Jurkat, Clone E6-1 (cell line): ENCODE measurements around the gene ARG1.
A peak's percentile ranks its signal among the peaks of the same experiment; 100 is the strongest.

Experiments
- DNase-seq: peaks from one replicate; pipeline ENCODE4 v3.0.0-alpha.2; 2011; ENCODE audit warnings: low read depth, low spot score
- H3K4me3 ChIP-seq: 2 replicates; pipeline ENCODE4 v1.5.1; 2011; ENCODE audit warnings: mild to moderate bottlenecking, low read length, control low read depth, moderate library complexity

ARG1 gene

DNA sequence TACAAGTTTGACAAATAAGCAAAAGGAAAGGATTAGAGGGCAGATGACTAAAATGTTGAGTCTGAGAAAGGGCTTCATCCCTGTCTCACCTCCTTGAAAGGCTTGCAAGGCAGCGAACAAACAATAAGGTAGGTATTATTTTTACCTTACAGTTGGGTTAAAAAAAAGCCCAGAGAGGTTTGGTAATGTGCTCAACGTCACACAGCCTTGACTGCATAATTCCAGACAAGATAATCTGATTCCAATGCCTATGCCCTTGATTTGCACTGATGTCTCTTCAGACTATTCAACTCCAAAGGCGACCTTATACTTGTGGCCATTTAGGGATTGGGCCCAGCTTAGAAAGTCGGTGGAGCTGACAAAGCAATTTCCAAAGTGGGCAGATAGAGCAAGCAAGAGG is 1.7 kb downstream of the ARG1 start:
- no peak for DNase-seq
- H3K4me3 ChIP-seq, result no peak overlapping the region

DNA sequence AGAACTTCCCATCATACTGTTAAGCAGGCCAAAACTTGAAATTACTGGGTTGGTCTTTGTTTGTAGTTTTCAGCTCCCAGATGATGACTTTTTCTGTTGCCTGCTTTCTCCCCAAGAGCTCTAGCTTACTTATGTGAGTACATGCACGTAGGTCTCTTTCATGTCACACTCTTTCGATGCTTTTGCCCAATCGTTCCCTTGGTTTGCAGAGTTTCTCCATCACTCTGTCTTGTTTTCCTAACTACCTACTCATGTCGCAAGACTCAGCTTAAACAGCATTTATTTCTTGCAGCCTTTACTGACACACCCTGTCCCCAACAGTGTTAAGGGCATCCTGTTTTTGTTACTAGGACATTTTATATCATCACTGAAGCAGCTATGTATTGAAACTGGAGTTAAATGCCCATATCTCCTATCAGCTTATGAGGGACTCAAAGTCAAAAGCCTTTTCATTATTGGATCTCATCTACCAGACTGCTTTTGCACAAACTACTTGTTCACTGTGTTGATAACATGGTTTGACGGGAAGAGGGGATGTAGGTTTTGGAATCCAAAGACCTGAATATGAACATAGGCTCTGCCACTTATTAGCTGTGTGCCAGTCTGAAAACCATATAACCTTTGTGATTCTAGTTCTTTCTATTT is 2.9 kb downstream of the ARG1 start:
- DNase-seq, result no peak
- H3K4me3 ChIP-seq, result no peak overlapping the region

DNA sequence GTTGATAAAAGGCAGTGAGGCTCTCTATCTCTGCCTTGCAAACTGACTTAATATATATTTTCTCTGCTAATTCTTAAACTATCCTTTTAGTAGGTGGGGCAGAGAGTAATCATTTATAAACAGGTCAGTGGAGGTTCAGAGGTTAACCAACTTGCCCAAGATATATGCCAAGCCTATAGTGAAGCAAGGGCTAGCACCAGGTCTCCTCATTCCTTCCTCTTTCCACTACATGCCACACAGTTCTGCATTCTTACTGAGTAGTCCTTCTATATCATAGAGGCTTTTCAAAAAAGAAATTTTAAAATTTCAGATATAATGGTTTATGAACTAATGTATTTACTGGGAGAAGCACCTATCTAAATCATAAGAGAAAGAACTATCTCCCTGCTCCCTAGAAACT is 8.5 kb downstream of the ARG1 start:
- DNase-seq, result no peak
- H3K4me3 ChIP-seq, result no peak overlapping the region

DNA sequence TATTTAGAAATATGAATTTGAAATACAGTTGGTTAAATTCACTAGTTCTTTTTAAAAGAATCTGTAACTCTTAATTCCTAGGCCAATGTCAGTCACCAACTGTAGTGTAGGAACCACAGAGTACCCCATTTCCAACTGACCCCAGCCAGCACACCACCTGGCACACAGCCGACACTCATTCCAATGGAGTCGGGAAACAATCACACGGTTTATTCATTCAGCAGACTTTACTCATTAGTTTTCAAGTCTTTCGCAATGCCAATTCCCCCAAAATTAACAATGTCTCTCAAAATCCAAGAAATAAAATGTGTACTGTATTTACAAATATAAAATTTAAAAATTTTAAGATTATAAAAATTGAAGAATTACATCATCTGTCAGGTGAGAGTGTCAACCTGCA is 13.5 kb downstream of the ARG1 start:
- H3K4me3 ChIP-seq, result no peak overlapping the region
- no peak for DNase-seq

DNA sequence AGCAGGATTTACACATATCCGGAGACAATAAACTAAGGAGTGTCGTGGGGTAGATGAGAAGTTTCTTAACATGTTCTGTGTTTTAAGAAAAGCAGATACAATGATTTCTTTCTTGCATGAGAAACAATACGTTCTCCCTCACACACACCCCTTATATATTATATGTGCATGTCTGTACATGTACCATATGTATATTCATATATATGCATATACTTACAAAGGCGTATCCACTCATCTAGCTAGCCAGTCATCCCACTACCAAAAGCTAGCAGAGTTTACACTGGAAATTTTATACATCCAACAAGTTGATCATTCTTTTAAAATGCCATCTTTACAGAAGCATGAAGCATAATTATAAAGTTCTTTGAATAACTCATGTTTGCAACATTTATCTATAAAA is 14.9 kb downstream of the ARG1 start:
- DNase-seq, result no peak

DNA sequence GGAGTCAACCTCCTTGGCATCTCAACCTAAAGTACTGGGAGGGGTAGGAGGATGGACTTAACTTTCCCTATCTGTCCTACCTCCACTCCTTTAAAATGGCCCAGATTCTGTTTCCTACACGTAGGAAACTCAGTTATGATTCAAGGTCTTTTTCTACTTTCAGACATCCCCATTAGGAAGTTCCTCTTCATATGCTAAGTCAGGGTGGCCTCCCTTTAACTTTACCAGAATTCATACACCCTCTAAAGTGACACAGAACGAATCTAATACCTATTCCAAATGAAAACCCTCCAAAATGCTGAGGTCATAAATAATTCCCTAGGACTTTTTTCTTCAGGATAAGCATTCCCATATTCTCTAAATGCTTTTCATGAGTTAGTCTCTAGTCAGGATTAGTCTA is 15.6 kb downstream of the ARG1 start:
- no peak for DNase-seq
- H3K4me3 ChIP-seq, result no peak overlapping the region

More for the DNA sequence above, 14.9 kb downstream of the ARG1 start:
- no peak overlapping the region for H3K4me3 ChIP-seq

DNA sequence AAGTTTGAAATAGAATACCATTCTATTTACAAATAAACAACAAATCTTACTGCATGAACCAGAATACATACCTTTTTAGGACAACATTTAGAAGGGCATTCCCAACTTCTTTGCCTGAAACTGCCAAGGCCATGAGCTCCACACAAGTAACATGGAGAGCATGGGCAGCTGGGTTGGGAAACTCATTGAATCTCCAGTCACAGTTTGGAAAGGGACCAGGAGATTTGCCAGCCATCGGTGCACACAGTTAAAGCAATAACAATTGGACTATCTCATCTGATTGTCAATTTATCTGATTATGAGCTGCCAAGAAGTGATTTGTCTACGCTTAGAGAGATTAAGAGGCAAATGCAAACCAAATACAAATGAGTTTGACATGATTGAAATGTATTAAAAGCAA is 19.9 kb downstream of the ARG1 start:
- no peak for DNase-seq
- H3K4me3 ChIP-seq, result no peak overlapping the region

DNA sequence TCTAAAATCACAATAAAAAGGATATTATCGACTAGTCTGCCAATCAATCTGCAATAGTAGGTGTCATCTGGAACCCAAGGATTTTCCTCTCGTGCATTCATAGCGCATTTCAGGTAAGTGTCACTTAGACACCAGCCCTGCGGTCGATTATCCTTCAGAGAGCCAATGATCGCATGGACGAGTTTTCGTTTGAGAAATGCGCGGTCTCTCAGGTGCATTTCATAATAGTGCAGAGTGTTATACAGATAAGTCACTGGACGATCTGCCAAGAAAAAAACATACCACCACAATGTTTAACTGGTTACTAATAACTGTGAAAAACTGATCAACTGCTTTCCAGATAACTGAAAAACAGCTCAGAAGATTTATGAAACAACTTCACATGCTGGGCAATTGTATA is 21.0 kb downstream of the ARG1 start:
- no peak overlapping the region for H3K4me3 ChIP-seq
- DNase-seq, result no peak

DNA sequence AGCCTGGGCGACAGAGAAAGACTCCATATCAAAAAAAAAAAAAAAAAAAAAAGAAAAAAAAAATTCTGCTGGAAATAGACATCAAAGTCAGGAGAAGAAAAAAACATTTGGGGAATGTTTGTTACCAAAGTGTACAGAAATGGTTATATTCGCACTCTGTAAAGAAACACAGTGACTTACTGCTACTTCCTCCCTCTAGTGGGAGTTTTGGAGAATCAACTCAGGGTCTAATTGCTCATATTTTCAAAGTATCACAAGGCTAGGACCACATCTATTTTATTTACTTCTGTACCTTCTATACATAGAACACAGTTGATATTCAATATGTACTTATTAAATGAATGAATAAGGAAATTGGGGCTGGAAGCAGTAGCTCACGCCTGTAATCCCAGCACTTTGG is 24.4 kb downstream of the ARG1 start:
- no peak overlapping the region for H3K4me3 ChIP-seq

DNA sequence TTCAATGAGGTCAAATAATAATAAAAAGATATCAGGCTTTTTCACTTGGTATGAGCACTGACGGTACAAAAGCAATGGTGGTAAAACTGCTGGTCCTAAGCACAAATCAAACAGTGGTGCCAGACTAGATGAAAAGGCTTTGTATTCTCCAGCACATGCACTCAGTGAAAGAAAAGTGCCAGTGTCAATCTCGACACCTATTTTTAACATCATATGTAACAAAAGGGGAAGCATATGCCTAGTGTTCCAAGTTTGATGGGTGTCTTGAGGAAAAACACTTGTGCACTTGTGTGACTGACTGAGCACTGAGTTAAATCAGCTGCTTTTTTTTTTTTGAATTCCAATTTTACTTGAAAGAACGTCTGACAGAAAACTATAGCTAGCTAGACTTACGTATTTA is 27.7 kb downstream of the ARG1 start:
- no peak overlapping the region for H3K4me3 ChIP-seq
- no peak for DNase-seq

More for the DNA sequence above, 24.4 kb downstream of the ARG1 start:
- peak; percentile 17 for DNase-seq

DNA sequence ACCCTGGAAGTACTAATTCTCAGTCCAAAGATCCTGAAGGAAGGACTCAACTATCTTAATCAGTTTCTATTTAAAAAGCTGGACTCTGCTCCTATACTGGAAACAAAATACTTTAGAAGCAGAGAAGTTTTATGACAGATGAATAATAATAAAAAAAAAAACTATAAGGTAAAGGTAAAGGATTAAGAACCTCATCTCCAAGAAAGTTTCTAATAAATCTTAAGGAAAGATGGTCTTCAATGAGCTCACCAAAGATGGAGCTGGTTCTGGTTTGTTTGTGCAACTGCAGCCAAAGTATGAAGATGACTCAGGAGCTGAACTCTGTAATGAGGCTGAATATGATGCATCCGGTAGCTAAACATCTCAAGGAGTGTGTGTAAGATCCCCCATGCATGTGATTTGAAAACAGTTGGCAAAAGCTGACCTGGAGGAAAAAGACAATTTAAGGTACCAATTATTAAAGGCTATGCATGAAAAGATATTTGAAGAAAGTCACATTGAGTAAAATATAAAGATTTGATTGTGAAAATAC is 29.8 kb downstream of the ARG1 start:
- no peak for DNase-seq
- H3K4me3 ChIP-seq, result no peak overlapping the region

DNA sequence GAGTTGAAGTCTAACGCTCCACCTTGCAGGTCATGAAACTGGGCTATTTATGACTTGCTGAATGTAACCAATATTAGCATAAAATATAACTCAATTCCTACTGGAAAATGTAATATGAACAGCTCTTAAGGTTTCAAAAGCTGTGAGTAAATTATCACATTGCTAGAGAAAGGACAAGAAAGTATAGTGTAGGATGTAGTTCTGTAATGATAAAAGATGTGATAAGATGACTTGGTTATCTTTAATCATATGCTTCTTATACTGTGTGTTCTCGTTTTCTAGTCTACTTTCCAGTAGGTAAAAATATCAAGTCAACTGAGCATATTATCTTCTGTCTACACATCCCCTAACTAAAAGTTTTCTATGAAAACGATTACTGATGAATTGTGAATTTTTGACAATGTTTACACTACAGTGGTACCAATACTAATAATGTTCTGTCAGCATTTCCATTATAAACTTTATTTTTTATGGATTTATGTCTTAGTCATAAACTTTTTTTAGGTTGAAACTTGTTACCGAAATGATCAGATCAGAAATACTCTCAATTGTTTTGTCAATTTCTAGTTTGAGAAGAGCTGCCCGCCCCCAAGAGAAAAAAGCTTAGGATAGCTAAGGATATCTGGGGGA is 40.4 kb downstream of the ARG1 start:
- no peak overlapping the region for H3K4me3 ChIP-seq
- no peak for DNase-seq

DNA sequence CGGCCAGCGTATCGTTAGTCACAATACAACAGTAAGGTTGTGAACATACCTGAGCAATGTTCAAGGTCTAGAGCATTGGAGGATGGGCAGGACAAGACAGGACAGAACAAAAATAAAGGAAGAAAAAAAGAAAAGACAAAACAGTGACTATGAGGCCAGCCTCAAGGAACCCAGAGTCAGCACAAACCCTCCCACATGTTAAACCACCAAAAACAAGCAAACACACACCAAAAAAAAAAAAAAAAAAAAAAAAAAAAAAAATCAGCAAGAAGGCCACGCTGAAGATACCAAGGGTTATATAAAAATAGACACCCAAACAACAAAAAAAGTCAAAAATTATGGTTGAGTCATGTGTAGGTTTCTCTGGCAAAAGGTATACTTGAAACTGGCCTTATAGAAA is 42.2 kb downstream of the ARG1 start:
- DNase-seq, result no peak

DNA sequence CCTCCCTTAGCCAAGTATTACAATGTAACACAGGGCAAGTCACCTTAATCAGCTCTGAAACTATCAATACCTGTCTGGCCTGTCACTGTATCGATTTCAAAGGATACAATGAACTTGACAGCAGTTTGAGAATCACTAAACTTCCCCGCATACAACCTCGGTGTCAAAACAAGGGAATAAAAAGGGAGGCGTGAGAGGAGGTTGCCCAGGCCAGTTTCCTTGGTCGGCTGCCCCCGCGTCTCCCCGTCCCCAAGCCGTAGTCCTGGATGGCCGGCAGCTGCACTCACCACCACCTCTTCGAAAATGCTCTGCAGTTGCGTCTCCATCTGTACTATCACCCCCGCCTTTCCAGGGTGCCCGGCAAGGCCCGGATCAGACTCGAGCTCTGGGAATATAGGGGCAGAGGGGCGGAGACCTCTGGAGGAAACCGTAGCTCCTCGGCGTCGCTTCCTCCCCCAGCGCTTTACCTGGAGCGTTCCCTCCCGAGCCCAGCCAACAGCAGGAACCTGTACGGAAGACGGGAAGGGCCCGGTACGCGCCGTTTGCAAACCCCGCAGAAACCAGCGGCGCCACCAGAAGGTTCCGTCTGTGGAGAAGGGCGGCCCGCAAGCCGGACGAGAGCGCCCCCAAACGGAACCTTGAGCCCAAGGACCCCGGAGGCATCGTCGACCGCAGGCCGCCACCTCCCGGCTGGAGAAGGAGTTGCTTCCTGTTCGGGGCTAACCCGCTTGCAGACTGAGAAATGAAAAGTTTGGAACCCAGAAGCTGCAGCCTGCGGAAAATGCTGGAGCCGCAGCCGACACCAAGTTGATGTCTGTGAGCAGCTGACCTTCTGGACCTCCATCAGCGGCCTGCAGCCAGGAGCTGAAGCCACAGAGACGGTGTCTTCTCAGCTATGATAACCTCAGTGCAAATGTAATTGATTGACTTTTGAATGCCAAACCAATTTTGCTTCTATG is 55.0 kb downstream of the ARG1 start, which contains the start of gene MED23:
TSS of gene MED23 (minus strand) at position 519 of the 959 bp plus-strand sequence. CDS start at position 326, 193 bp downstream.
- peak within 1 kb of the TSS; percentile 92 for H3K4me3 ChIP-seq
- peak; percentile 93 for DNase-seq

More for the DNA sequence above, 42.2 kb downstream of the ARG1 start:
- no peak overlapping the region for H3K4me3 ChIP-seq

DNA sequence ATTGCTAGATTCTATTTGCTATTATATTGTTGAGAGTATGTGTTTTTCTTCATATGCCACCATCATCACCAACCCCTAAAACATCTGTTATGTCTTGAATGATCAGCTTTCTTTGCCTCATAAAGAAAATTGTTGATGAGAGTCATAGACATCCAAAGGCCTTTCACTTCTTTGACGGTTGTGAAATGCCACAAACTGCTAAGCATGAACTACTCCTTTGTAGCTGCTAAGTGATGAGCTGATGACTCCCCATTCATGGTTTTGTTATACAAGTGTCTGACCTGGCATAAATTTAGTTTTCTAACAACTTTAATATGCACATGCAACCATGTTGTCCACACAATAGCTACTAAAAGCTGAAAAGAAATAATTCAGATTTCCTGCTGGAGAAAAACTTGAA is 55.7 kb downstream of the ARG1 start:
- DNase-seq, result no peak
- peak overlapping the region; percentile 92 for H3K4me3 ChIP-seq

DNA sequence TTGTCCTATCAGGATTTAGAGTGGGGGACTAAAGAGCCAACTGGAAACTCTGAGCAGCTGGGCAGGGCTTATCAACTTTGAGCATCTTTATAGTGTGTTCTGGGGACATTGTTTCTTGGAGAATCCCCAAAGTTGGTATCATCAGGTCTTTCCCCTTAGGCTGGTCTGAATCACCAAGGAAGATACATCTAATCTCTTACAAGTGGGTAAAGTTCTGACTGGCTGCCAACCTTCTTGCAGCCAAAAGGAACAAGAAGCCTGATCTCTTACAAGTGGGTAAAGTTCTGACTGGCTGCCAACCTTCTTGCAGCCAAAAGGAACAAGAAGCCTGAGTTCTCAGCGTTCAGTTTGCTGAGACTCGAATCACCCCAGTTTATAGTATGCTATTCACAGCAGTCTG is 56.6 kb downstream of the ARG1 start:
- H3K4me3 ChIP-seq, result no peak overlapping the region
- DNase-seq, result no peak

DNA sequence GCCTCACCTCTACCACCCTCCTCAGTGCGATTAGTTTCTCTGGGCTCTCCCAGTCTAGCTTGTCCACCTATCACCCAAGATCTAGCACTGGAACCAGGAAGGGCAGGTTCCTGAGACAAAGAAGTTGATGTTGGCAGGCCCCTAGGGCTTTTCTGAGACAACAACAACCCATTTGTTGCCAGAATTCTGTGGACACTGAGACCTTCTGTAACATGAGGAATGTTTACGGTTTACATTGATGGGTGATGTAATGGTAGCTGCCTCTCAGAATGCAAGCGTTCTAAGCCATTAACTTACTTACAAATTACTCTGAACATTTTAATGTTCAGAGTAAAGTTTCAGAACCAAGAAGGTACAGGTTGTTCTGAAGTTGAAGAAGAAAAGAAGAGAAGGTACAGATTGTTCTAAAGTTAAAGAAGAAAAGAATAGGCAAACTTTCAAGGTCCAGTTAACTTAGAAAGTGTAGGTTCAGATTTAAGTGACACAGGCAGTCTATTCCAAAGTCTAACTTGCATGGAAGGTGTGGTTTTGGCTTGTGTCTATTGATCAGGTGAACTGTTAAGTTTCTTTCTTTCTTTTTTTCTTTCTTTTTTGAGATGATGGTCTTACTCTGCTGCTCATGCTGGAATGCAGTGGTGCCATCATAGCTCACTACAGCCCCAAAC is 58.7 kb downstream of the ARG1 start:
- no peak for DNase-seq
- H3K4me3 ChIP-seq, result no peak overlapping the region
